NCI-H2107 treated with DMSO at 0.1 percent for 48 hours (cell line): ENCODE measurements around the gene RTKN.
"Not testable (repeated sequence)": the region's sequence is repeated elsewhere in the genome, so short reads cannot be mapped to it uniquely, and the experiment has no call there.

Experiments used
- DNase-seq: peaks from one replicate; lab custom pipeline; 2025; ENCODE audit not compliant: unreplicated experiment; lab: John Stamatoyannopoulos, UW

Gene RTKN

GRCh38 chr2:74461187-74462053, 19.7 kb upstream of the RTKN start:
- DNase-seq = no peak

- not testable (repeated sequence) for DNase-seq
Measured at GRCh38 chr2:74460187-74460586, 18.4 kb upstream of the RTKN start.

DNA sequence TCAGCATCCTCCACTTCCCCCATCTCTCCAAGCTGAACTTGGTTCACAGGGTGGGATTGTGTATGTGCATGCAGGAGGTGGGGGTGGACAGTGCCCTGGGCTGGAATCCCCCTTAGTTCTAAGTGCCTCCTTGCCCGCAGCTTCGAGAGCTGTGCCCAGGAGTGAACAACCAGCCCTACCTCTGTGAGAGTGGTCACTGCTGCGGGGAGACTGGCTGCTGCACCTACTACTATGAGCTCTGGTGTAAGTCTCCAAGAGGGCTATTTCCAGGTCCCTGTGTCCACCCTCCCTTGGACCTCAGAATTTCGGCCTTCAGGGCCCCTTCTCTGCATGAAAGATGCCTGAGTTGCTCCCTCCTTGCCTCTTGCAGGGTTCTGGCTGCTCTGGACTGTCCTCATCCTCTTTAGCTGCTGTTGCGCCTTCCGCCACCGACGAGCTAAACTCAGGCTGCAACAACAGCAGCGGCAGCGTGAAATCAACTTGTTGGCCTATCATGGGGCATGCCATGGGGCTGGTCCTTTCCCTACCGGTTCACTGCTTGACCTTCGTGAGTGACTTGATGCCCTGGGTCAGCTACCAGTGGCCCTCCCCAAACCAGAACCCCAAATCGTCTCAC, 17.9 kb upstream of the RTKN start:
- not testable (repeated sequence) for DNase-seq

- DNase-seq = no peak
Measured at GRCh38 chr2:74458938-74459363, 17.2 kb upstream of the RTKN start.

DNA sequence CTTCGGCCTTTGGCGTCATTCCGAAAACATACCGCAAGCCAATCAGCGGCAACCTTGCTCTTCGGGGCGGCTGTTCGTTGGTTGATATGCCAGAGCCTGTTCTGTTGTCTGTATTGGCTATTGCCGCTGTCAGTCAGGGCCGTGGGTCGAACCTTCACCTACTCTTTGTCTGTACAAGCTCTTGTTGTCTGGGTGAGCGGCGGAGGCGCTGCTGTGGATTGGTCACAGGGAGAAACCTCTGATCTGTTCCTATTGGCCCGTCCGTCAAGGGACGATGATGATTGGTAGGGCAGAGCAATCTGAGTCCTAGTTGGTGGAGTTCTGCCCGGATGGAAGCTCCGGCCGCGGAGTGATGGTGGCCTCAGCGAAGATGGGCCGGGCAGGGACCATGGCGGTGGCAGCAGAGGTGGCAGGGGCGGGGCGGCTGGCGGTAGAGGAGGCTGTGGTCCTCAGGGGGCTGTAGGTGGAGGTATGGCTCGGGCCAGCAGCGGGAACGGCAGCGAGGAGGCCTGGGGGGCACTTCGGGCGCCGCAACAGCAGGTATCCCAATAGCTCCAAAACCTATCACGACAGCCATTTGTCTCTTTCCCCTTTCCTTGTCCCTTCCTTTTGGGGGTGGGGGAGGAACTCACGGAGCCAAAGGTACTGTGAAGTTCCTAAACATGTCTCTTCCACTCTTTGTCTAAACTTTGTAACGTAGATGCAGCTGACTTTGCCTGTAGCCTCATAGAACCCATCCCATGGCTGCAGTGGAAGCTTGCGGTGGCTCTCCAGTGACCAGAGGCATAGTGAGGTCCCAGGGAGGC, 16.6 kb upstream of the RTKN start, which contains the start of gene WBP1:
Gene WBP1 (plus strand): TSS at position 307 of the 806 bp plus-strand sequence. CDS start 165 bp downstream, at position 472.
- peak; percentile 99 for DNase-seq

DNA sequence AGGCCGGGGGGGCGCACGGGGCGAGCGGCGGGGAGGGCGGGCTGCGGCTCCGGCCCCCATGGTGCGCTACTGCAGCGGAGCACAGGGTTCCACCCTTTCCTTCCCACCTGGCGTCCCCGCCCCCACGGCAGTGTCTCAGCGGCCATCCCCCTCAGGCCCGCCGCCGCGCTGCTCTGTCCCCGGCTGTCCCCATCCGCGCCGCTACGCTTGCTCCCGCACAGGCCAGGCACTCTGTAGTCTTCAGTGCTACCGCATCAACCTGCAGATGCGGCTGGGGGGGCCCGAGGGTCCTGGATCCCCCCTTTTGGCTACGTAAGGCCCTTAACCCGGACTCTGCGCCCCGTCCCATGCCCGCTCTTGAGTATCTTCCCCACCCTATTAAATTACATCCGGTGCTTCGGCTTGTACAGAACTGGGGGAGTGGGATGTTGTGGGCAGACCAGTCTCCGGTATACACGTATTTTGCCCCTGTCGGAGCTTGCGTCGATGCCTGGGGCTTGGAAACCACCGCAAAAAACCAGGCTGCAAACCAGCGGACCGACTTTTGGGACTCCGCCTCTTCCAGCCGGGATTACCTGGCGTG, 15.9 kb upstream of the RTKN start:
- DNase-seq = peak; percentile 50

- no peak for DNase-seq
Measured at GRCh38 chr2:74457129-74457548, 15.4 kb upstream of the RTKN start.

GRCh38 chr2:74454654-74455511, 13.1 kb upstream of the RTKN start, which contains the start of gene INO80B:
Gene INO80B (plus strand): TSS chr2:74455087. CDS start chr2:74455117, 30 bp downstream.
- DNase-seq = peak; percentile 94

DNA sequence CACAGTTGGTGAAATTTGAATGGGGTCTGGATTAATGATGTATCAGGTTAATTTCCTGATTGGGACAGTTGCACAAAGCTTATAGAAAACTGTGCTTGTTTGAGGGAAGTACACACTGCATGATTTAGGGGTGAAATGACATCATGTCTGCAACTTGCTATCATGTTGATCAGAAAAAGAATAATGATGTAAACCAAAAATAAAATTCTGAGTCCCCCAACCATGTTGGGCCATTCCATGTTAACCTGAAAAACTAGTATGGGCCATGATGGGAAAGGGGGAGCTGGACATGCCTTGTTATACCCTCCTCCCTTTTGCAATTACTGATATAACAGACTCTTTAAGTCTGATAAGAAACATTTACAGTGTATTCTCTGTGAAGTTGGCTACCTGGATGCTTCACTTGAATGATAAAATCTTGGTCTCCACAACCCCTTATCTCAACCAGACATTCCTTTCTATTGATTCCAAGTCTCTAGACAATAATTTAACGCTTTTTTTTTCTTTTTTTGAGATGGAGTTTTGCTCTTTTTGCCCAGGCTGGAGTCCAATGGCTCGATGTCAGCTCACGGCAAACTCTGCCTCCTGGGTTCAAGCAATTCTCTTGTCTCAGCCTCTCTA, 8.9 kb upstream of the RTKN start:
- no peak for DNase-seq

DNA sequence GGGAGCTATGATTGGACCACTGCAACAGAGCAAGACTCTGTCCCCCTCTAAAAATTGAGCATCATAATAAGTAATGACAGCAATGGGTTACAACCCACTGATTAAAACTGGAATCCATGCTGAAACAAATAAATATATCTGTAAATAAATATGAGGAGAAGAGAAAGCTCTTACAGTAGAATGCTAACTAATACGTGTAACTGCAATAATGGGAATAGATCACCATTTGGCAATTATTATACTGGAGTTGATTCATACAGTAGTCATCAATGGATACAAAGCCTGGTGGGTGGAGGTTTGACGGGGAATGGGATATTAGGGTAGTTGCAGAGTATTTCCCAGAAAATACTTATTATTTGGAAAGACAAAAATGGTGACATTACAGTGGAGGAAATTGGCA, 7.0 kb upstream of the RTKN start:
- DNase-seq = no peak

GRCh38 chr2:74447230-74447999, 5.7 kb upstream of the RTKN start:
- no peak for DNase-seq

DNA sequence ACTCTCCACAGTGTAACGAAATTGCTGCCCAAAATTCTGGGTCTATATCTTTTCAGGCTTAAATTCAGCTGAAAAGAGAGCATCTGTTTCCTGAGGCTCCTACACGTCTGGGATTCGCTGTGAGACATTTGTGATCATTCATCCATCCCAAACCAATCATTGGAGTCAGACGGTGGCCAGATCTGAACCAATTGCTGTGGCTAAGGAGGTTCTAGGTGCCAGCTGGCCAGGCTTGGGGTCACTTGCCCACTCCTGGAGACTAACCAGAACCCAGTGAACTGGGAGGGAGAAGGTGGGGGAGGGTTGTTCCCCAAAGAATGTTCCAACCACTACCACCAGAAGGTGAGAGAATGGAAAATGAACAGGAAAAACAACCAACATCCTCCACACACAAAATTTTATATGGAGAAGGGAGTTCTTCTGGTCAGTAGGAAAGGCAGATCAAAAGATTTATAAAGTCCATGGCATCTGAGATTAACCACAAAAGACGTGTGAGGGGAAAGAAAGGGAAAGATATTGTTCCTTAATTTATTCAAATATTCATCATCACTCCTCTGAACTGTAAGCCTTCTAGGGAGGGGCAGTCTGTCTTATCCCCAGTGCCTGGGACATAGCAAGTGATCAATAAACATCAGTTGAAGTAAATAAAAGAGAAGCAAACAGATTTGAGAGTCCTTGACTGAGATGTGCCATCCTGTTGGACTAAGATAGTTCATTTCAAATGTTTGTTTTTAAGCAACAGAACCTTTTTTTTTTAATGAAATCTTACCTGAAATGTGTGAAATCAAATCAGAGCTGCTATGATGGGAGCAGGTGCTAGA, 3.0 kb upstream of the RTKN start:
- no peak for DNase-seq

DNA sequence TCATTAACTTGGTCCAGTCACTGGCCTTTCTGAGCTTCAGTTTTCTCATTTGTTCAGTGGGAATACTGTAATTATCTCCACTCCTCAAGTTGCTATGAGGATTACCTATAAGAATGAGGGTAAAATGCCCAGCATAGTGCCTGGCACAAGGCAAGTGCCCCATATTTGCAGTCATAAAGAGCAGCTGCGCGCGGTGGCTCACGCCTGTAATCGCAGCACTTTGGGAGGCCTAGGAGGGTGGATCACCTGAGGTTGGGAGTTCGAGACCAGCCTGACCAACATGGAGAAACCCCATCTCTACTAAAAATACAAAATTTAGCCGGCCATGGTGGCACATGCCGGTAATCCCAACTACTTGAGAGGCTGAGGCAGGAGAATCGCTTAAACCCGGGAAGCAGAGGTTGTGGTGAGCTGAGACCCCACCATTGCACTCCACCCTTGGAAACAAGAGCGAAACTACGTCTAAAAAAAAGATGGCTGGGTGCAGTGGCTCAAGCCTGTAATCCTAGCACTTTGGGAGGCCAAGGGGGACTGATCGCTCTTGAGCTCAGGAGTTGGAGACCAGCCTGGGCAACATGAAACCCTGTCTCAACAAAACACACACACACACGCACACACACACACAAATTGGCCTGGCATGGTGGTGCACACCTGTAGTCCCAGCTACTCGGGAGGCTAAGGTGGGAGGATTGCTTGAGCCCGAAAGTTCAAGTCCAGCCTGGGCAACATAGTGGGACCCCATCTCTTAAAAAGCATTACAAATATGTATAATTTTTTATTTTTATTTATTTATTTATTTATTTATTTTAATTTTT, 953 bp upstream of the RTKN start:
- DNase-seq = not testable (repeated sequence)

DNA sequence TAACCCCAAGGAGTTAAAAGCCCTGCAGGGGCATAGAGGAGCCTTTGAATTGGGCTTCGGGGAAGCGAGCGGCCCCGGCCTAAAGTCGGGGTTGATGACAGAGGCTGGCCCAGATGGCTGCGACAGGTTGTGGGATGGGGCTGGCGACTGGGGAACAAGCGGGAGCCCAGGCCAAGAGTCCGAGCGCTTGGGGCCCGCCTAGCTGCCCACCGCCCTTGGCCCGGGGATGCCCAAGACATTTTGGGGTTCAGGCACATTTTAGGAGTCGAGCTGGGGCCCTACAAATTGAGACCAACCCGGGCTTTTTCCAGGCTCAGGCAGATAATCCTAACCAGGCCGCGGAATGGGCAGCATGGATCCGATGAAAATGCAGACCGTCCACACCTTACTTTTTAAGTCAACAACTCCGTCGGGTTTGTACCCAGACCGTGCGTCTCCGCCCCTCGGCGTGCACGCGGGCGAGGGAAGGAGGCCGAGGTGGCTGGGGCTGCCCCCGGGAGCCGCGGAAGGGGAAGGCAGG, 507 bp downstream of the RTKN start:
- DNase-seq = no peak

DNA sequence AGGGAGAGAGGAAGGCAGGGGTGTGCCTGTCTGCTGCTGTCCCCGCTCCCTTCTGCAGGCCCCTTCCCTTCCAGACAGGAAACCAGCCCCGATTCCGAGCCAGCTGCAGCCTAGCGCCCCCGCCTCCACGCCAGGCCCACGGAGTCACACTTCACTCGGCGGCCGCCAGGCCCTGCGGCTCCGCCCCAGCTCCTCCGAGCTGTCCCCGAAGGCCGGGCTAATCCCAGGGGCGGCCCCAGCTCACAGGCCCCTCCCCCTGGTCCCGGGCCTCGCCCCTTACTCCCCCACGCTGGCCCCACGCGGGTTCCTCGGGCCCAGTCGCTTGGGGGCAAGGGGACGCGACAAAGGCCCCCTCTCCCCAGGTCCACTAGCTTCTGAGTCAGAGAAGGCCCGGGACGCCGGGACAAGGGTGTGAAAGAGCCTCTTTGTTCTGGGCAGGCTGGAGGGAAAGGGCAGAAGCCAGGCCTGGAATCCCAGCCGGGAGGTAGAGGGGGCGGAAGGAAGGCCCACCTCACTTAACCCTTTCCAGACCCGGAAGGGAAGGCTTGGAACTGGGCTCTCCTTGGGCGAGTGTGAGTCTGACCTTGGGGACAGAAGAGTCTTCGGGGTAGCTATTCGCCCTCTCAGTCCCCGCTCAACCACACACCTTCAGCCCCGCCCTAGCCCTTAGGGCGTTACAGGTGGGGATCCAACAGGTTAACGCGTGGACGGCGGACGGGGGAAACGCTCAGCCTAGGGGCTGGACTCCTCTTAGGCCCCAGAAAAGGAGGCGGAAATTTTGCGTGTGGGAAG, 1.2 kb downstream of the RTKN start:
- DNase-seq = no peak

DNA sequence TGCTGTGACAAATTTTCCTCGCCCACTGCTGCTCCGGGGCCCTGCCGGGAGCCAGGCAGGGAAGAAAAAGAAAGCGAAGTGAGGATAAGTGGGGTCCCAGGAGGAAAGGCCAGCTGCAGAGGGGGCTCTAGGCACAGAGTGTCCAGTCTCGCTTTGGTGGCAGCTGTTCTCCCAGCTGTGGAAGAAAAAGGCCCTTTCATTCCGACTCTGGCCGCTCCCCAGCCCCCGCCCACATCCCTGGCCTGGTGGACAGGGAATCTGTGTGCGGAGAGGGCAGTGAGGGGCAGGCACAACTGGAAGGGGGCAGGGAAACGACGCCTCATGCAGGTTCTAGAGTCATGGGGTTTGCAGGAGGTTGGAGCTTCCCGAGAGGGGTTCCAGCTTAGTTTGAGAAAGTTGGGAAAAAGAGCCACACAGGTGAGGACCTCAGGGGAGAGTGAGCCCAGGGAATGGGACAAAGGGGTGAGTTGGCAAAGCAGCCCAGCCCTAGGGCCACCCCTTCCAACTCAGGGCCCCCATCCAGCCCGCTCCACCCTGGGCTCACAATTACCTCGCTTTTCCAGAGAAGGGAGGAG, 1.8 kb downstream of the RTKN start:
- DNase-seq = no peak
